DOHH2 (cell line): Measurements from ENCODE around the gene METTL24.

Experiments
- H3F3A ChIP-seq: fragments of 200-600 bp; sonication (generic), shearing (Covaris generic); 2 replicates; pipeline ENCODE4 v1.6.0; 2016; ENCODE audit warnings: antibody characterized with exemption, mild to moderate bottlenecking; ENCODE audit not compliant: control insufficient read depth, insufficient read depth
- H3K27ac ChIP-seq: fragments of 200-600 bp; sonication (generic); 2 replicates; pipeline ENCODE4 v1.5.1; 2014; ENCODE audit warnings: low read depth, mild to moderate bottlenecking, low read length, moderate library complexity
- H3K27me3 ChIP-seq: fragments of 200-600 bp; sonication (generic); 2 replicates; pipeline ENCODE4 v1.6.1; 2014; ENCODE audit warnings: mild to moderate bottlenecking, low read length, mixed read lengths; ENCODE audit not compliant: control insufficient read depth
- H3K36me3 ChIP-seq: fragments of 200-600 bp; sonication (generic); 2 replicates; pipeline ENCODE4 v1.6.1; 2014; ENCODE audit warnings: mild to moderate bottlenecking, low read length, moderate library complexity, mixed read lengths; ENCODE audit not compliant: control insufficient read depth
- H3K4me1 ChIP-seq: fragments of 200-600 bp; sonication (generic); 2 replicates; pipeline ENCODE4 v1.6.1; 2014; ENCODE audit warnings: mild to moderate bottlenecking, low read length, mixed read lengths; ENCODE audit not compliant: control insufficient read depth
- H3K4me2 ChIP-seq: fragments of 200-600 bp; sonication (generic); 2 replicates; pipeline ENCODE4 v1.6.0; 2014; ENCODE audit warnings: mild to moderate bottlenecking, low read length, moderate library complexity
- H3K4me3 ChIP-seq: fragments of 200-600 bp; sonication (generic); 2 replicates; pipeline ENCODE4 v1.5.1; 2014; ENCODE audit warnings: mild to moderate bottlenecking, low read length, mixed read lengths
- H3K79me2 ChIP-seq: fragments of 200-600 bp; sonication (generic); 2 replicates; pipeline ENCODE4 v1.6.1; 2014; ENCODE audit warnings: mild to moderate bottlenecking, low read length, mixed read lengths; ENCODE audit not compliant: control insufficient read depth
- H3K9me2 ChIP-seq: fragments of 200-600 bp; sonication (generic); replicated peaks from 2 replicates; pipeline ENCODE4 v1.6.1; 2014; ENCODE audit warnings: mild to moderate bottlenecking, low read length, mixed read lengths; ENCODE audit not compliant: control insufficient read depth
- H3K9me3 ChIP-seq: fragments of 200-600 bp; sonication (generic); 2 replicates; pipeline ENCODE4 v1.6.1; 2014; ENCODE audit warnings: antibody characterized with exemption, low read length, mixed read lengths; ENCODE audit not compliant: control insufficient read depth, insufficient read depth
- H4K20me1 ChIP-seq: fragments of 200-600 bp; sonication (generic); 2 replicates; pipeline ENCODE4 v1.6.0; 2014; ENCODE audit warnings: low read depth, mild to moderate bottlenecking, antibody characterized with exemption, low read length, moderate library complexity; ENCODE audit not compliant: control insufficient read depth, insufficient read depth
- CTCF ChIP-seq: fragments of 200-600 bp; sonication (generic); IDR thresholded peaks from one replicate; pipeline ENCODE4 v1.5.1; 2014; ENCODE audit warnings: antibody characterized with exemption, mild to moderate bottlenecking, low read depth, low read length; ENCODE audit not compliant: poor library complexity, severe bottlenecking
- EZH2phosphoT487 ChIP-seq: fragments of 200-600 bp; sonication (generic); IDR thresholded peaks from 2 replicates; pipeline ENCODE4 v1.6.1; 2017; ENCODE audit warnings: borderline replicate concordance, mild to moderate bottlenecking, antibody characterized with exemption, low read length, moderate library complexity, mixed read lengths

The METTL24 gene

GRCh38 chr6:110221738-110222137, 136.4 kb downstream of the METTL24 start:
- no peaks in the 10 kb centered on the region for H3K79me2 ChIP-seq
- H4K20me1 ChIP-seq, result no peaks in the 10 kb centered on the region
- no peaks in the 10 kb centered on the region for H3F3A ChIP-seq
- TF ChIP-seq EZH2phosphoT487 (no peak), CTCF (no peak)
- H3K36me3 ChIP-seq, result peaks cover 82% of the 10 kb centered on the region
- no peak overlapping the region for H3K4me3 ChIP-seq
- no peak overlapping the region for H3K4me2 ChIP-seq
- no peaks in the 10 kb centered on the region for H3K9me3 ChIP-seq
- H3K27me3 ChIP-seq, result no peaks in the 10 kb centered on the region
- H3K27ac ChIP-seq, result no peak overlapping the region
- no peaks in the 10 kb centered on the region for H3K9me2 ChIP-seq
- H3K4me1 ChIP-seq, result no peaks in the 10 kb centered on the region

GRCh38 chr6:110217266-110217665, 140.9 kb downstream of the METTL24 start:
- H3K36me3 ChIP-seq, result peaks cover 91% of the 10 kb centered on the region
- H3K27me3 ChIP-seq, result no peaks in the 10 kb centered on the region
- no peaks in the 10 kb centered on the region for H3K9me2 ChIP-seq
- H3K27ac ChIP-seq, result no peak overlapping the region
- no peak for TF ChIP-seq EZH2phosphoT487
- TF ChIP-seq CTCF, result no peak
- H3K4me1 ChIP-seq, result 0 out of 2 replicates have a peak, but pooled peaks cover 8% of the 10 kb centered on the region
- H3K4me3 ChIP-seq, result no peak overlapping the region
- no peaks in the 10 kb centered on the region for H4K20me1 ChIP-seq
- H3F3A ChIP-seq, result no peaks in the 10 kb centered on the region
- H3K9me3 ChIP-seq, result no peaks in the 10 kb centered on the region
- no peak overlapping the region for H3K4me2 ChIP-seq
- no peaks in the 10 kb centered on the region for H3K79me2 ChIP-seq

GRCh38 chr6:110216140-110216539, 142.0 kb downstream of the METTL24 start:
- H3K4me3 ChIP-seq, result no peak overlapping the region
- TF ChIP-seq EZH2phosphoT487, result no peak
- no peak for TF ChIP-seq CTCF

GRCh38 chr6:110214338-110214737, 143.8 kb downstream of the METTL24 start:
- Histone ChIP-seq H3F3A (no peaks in the 10 kb centered on the region), H3K27me3 (no peaks in the 10 kb centered on the region), H3K9me2 (no peaks in the 10 kb centered on the region), H4K20me1 (no peaks in the 10 kb centered on the region), H3K4me2 (no peak overlapping the region), H3K9me3 (no peaks in the 10 kb centered on the region), H3K27ac (no peak overlapping the region), H3K79me2 (no peaks in the 10 kb centered on the region), H3K4me3 (no peak overlapping the region), H3K4me1 (0 out of 2 replicates have a peak, but pooled peaks cover 8% of the 10 kb centered on the region), H3K36me3 (peaks cover 91% of the 10 kb centered on the region)
- TF ChIP-seq EZH2phosphoT487 (no peak), CTCF (no peak)

More at GRCh38 chr6:110216140-110216539, 142.0 kb downstream of the METTL24 start:
- no peaks in the 10 kb centered on the region for H4K20me1 ChIP-seq
- no peaks in the 10 kb centered on the region for H3F3A ChIP-seq
- H3K27me3 ChIP-seq, result no peaks in the 10 kb centered on the region
- H3K36me3 ChIP-seq, result peaks cover 93% of the 10 kb centered on the region
- H3K4me2 ChIP-seq, result no peak overlapping the region
- no peak overlapping the region for H3K27ac ChIP-seq
- H3K9me2 ChIP-seq, result no peaks in the 10 kb centered on the region
- H3K79me2 ChIP-seq, result no peaks in the 10 kb centered on the region
- no peaks in the 10 kb centered on the region for H3K9me3 ChIP-seq
- H3K4me1 ChIP-seq, result 0 out of 2 replicates have a peak, but pooled peaks cover 8% of the 10 kb centered on the region
